Globus pallidus (tissue), 1 donor: ENCODE results near the gene NAA15.
"Not testable (repeated sequence)": the region's sequence is repeated elsewhere in the genome, so short reads cannot be mapped to it uniquely, and the experiment has no call there.

Source experiments
- DNase-seq: peaks from one replicate; pipeline ENCODE4 v3.0.0-alpha.2; 2015; ENCODE audit warnings: low spot score

Gene NAA15

GRCh38 chr4:139301113-139301820 lies at the start of gene NAA15:
Gene NAA15 (plus strand): TSS chr4:139301505. CDS start chr4:139301778, 273 bp downstream.
- peak; percentile 95 for DNase-seq

GRCh38 chr4:139253046-139253445 lies 48.3 kb upstream of the NAA15 start:
- DNase-seq = no peak

GRCh38 chr4:139253713-139254112 lies 47.6 kb upstream of the NAA15 start:
- no peak for DNase-seq

GRCh38 chr4:139255581-139255980 lies 45.7 kb upstream of the NAA15 start:
- not testable (repeated sequence) for DNase-seq

- DNase-seq = no peak
These were observed 45.0 kb upstream of the NAA15 start for GRCh38 chr4:139256349-139256748.

- no peak for DNase-seq
These were observed 35.7 kb upstream of the NAA15 start for GRCh38 chr4:139265654-139266053.

GRCh38 chr4:139266208-139266582 lies 35.1 kb upstream of the NAA15 start:
- DNase-seq = no peak

GRCh38 chr4:139266583-139267257 lies 34.6 kb upstream of the NAA15 start:
- DNase-seq = peak; percentile 55

- DNase-seq = no peak
These were observed 34.0 kb upstream of the NAA15 start for GRCh38 chr4:139267301-139267700.

GRCh38 chr4:139273835-139274234 lies 27.5 kb upstream of the NAA15 start:
- DNase-seq = no peak

GRCh38 chr4:139274790-139275189 lies 26.5 kb upstream of the NAA15 start:
- no peak for DNase-seq

GRCh38 chr4:139275281-139275735 lies 26.0 kb upstream of the NAA15 start:
- DNase-seq = no peak

- no peak for DNase-seq
These were observed 22.8 kb upstream of the NAA15 start for GRCh38 chr4:139278485-139278884.

- DNase-seq = no peak
These were observed 22.2 kb upstream of the NAA15 start for GRCh38 chr4:139278912-139279759.

- no peak for DNase-seq
These were observed 21.3 kb upstream of the NAA15 start, which contains the start of gene MGARP for GRCh38 chr4:139279760-139280620. Gene MGARP (minus strand): TSS chr4:139280225. CDS start chr4:139280158, 67 bp downstream.

- DNase-seq = no peak
These were observed 19.1 kb upstream of the NAA15 start for GRCh38 chr4:139282065-139282720.

GRCh38 chr4:139282721-139283075 lies 18.6 kb upstream of the NAA15 start:
- no peak for DNase-seq

GRCh38 chr4:139286186-139286698 lies 15.1 kb upstream of the NAA15 start:
- no peak for DNase-seq

GRCh38 chr4:139295206-139295941 lies 5.9 kb upstream of the NAA15 start:
- peak; percentile 93 for DNase-seq

GRCh38 chr4:139295942-139296299 lies 5.4 kb upstream of the NAA15 start:
- no peak for DNase-seq
